Stomach (tissue), 9 donors: ENCODE data around the gene ACYP2. TPM values are rescaled to one million over a fixed set of nuclear protein-coding genes. Genes with fewer than 3 reads are reported as not detected.

Experiments
- DNase-seq, 2 donors: peaks; one replicate each; pipeline versions ENCODE4 v3.0.0 to v3.0.0-alpha.2; 2013 to 2019
- H3K27ac ChIP-seq, 5 donors: fragments of 200-600 bp in 4 of 5; sonication (generic) in 4 of 5; one replicate each; pipeline ENCODE4 v1.5.1; 2013 to 2019; ENCODE audit warnings: mild to moderate bottlenecking in 1 of 5, moderate library complexity in 1 of 5
- H3K27me3 ChIP-seq, 3 donors: fragments of 200-600 bp; sonication (generic); one replicate each; pipeline ENCODE4 v1.5.1; 2017 to 2019; ENCODE audit warnings: mixed run types in 1 of 3
- H3K36me3 ChIP-seq, 4 donors: fragments of 200-600 bp; sonication (generic); 1 replicate in 3 of 4; 2 replicates in 1 of 4; pipeline ENCODE4 v1.5.1; 2016 to 2019
- H3K4me1 ChIP-seq, 4 donors: fragments of 200-600 bp; sonication (generic); one replicate each; pipeline ENCODE4 v1.5.1; 2016 to 2019
- H3K4me3 ChIP-seq, 4 donors: fragments of 200-600 bp; sonication (generic) in 3 of 4; one replicate each; pipeline ENCODE4 v1.5.1; 2016 to 2019; ENCODE audit warnings: mild to moderate bottlenecking in 1 of 4
- H3K9me3 ChIP-seq, 4 donors: fragments of 200-600 bp; sonication (generic); one replicate each; pipeline ENCODE4 v1.5.1; 2016 to 2019
- EP300 ChIP-seq: sonication (generic); formaldehyde crosslinking; IDR thresholded peaks from one replicate; pipeline ENCODE4 v1.6.1; 2017; ENCODE audit warnings: antibody characterized with exemption
- POLR2A ChIP-seq, 4 donors: fragments of 450-650 bp; IDR thresholded peaks; one replicate each; pipeline ENCODE4 v1.6.1; 2016; ENCODE audit warnings: antibody characterized with exemption in 4 of 4, control low read depth in 2 of 4, mild to moderate bottlenecking in 1 of 4, moderate library complexity in 1 of 4
- POLR2AphosphoS5 ChIP-seq, 3 donors: sonication (generic); formaldehyde crosslinking; IDR thresholded peaks; one replicate each; pipeline ENCODE4 v1.6.1; 2016; ENCODE audit warnings: antibody characterized with exemption in 3 of 3
- WGBS, 5 donors: extraction: QIAGEN DNeasy Blood & Tissue Kit in 3 of 5; methylation state at CpG; one replicate each; pipeline versions ENCODE4 v1.1.5 to v1.1.7; 2013 to 2018; 5-methylcytosine and 5-hydroxymethylcytosine counted together
- intact Hi-C: fragments of 100-400 bp; cut with DNase I; formaldehyde crosslinking; loops from one replicate; pipeline ENCODE4 v1.15.1; 2023; ENCODE audit warnings: low total_unique reads
- polyA plus RNA-seq, 3 donors: library from polyadenylated mRNA; stranded (reverse); fragments of 200-250 nt; gene quantifications; one replicate each; pipeline ENCODE4 v1.2.3, GENCODE V29; 2013
- total RNA-seq, 5 donors: library from RNA; depleted of rRNA; stranded (reverse); fragments of >200 nt; gene quantifications; one replicate each; pipeline versions ENCODE4 v1.1.0 to v1.2.3, GENCODE V29; 2014 to 2016
- TF ChIP-seq, protein P1 (sequence below), 7 experiments: fragments of 450-650 bp in 4 of 7; fragments of 200-600 bp in 3 of 7; sonication (generic) in 3 of 7; IDR thresholded peaks; one replicate each; pipeline ENCODE4 v1.5.1; 2016 to 2019; ENCODE audit warnings: antibody characterized with exemption in 7 of 7, control low read depth in 2 of 7, mild to moderate bottlenecking in 1 of 7
- donor health status: healthy with polysubstance abuse.
- donor health status: Bipolar disorder and iron deficiency.
- donor health status: healthy.

Gene ACYP2
- total and polyA plus RNA-seq, 8 donors = 4.3 to 42.0 (median 21.7) TPM

DNA sequence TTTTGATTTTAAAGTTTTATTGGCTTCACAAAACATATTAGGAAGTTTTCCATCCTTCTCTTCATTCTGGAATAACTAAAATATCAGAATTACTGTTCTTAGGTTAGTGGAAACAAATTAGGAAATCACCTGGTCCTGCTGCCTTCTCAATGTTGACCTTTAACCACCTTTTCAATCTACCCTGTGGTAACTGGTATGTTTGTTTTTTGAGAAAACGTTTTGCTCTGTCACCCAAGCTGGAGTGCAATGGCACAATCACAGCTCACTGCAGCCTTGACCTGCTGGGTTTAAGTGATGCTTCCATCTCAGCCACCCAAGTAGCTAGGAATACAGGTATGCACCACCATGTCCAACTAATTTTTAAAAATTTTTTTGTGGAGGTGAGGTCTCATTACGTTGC is 28.4 kb downstream of the ACYP2 start:
- intact Hi-C loops = no loop called here
- DNase-seq = no peak
- 59 to 72% (median 66%) methylated on average over 2 of the region's 2 CpGs for WGBS, 5 donors
- H3K27ac ChIP-seq = no peak overlapping the region
- H3K36me3 ChIP-seq = peaks cover 0 to 16% (median 5%) of the 10 kb centered on the region in 4 donors
- no peaks in the 10 kb centered on the region for H3K9me3 ChIP-seq
- H3K27me3 ChIP-seq = no peaks in the 10 kb centered on the region
- TF ChIP-seq POLR2A (IDR thresholded peaks at IDR 0.05) (no peak), POLR2AphosphoS5 (IDR thresholded peaks at IDR 0.05) (no peak)
- no peaks in the 10 kb centered on the region for H3K4me1 ChIP-seq
- H3K4me3 ChIP-seq = no peak overlapping the region

DNA sequence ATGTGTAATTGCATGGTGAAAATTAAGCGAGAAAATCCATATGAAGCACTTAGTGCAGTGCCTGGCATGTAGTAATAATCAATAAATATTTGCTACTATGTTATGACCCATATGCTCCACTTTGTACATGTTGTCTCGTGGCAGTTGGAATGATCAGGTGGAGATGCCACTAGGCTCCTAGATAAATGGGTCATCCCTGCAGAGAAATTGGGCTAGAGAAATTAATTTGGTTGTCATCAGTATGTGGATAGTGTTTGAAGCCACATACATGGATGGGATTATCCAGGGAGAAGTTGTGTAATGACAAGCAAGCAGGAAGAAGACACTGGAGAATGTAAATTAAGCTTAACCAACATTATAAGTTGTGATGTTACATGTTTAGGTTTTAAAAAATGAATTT is 33.0 kb downstream of the ACYP2 start:
- H3K36me3 ChIP-seq = peaks cover 0 to 9% (median 1%) of the 10 kb centered on the region in 4 donors
- TF ChIP-seq POLR2AphosphoS5 (IDR thresholded peaks at IDR 0.05) = no peak
- TF ChIP-seq, protein P1, sequence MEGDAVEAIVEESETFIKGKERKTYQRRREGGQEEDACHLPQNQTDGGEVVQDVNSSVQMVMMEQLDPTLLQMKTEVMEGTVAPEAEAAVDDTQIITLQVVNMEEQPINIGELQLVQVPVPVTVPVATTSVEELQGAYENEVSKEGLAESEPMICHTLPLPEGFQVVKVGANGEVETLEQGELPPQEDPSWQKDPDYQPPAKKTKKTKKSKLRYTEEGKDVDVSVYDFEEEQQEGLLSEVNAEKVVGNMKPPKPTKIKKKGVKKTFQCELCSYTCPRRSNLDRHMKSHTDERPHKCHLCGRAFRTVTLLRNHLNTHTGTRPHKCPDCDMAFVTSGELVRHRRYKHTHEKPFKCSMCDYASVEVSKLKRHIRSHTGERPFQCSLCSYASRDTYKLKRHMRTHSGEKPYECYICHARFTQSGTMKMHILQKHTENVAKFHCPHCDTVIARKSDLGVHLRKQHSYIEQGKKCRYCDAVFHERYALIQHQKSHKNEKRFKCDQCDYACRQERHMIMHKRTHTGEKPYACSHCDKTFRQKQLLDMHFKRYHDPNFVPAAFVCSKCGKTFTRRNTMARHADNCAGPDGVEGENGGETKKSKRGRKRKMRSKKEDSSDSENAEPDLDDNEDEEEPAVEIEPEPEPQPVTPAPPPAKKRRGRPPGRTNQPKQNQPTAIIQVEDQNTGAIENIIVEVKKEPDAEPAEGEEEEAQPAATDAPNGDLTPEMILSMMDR (IDR thresholded peaks at IDR 0.05) = no peak
- no peak for TF ChIP-seq POLR2A (IDR thresholded peaks at IDR 0.05)
- no peak for TF ChIP-seq EP300
- H3K4me3 ChIP-seq = no peak overlapping the region
- H3K9me3 ChIP-seq = no peaks in the 10 kb centered on the region
- 93 to 97% (median 95%) methylated on average over 2 of the region's 2 CpGs for WGBS, 5 donors
- no peaks in the 10 kb centered on the region for H3K4me1 ChIP-seq
- H3K27me3 ChIP-seq = no peaks in the 10 kb centered on the region
- no peak for DNase-seq
- intact Hi-C loops = no loop called here
- H3K27ac ChIP-seq = no peak overlapping the region

DNA sequence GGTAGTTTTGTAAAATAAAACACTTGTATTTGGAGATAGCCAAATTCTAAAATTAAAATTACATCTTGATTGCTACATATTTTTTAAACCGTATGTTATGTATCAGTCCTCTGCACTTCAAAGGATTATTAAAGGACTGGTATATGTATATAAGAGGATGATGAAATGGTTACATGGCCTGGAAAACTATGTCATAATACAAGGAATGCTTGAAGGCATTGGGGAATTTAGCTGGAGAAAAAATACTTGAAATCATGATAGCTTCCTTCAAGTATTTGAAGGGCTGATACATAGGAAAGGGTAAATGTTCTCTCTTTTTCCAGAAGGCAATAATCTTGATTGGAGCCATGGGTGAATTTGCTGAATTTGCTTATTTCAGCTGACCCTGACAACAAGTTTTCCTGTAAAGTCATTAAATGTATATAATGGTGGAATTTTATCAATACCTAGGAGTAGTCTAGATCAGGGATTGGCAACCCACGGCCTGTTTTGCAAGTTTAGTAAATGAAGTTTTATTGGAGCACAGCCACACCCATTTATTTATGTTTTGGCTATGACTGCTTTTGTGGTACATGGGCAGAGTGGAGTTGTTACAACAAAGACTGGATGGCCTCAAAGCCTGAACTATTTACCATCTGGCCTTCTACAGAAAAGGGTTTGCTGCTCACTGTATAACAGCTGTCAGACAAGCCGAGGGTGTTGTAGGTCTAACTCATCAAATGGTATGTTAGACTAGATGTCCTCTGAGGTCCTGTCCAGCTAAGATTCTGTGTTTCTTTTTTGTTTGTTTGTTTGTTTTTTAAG is 34.4 kb downstream of the ACYP2 start:
- 74 to 80% (median 78%) methylated on average over 3 of the region's 3 CpGs for WGBS, 5 donors
- TF ChIP-seq EP300 = no peak
- TF ChIP-seq, protein P1 (IDR thresholded peaks at IDR 0.05) = no peak
- no peak for TF ChIP-seq POLR2AphosphoS5 (IDR thresholded peaks at IDR 0.05)
- TF ChIP-seq POLR2A (IDR thresholded peaks at IDR 0.05) = no peak

DNA sequence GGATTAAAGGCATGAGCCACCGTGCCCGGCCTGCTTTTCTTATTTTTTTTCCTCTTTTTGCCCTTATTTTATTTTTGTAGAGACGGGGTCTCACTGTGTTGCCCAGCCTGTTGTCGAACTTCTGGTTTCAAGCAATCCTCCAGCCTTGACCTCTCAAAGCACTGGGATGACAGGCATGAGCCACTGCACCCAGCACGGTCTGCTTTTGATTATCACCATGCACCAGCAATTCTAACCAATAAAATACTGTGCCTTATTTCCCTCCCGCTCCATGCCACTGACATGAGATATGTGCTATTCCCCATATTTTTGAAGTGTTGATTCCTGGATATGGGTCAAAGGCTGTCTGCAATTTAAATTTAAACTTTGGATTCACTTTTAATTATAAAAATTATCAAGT is 42.9 kb downstream of the ACYP2 start:
- no peak for DNase-seq
- H3K9me3 ChIP-seq = peaks cover 0 to 5% (median 0%) of the 10 kb centered on the region in 4 donors
- H3K4me3 ChIP-seq = no peak overlapping the region
- intact Hi-C loops = no loop called here
- no peak overlapping the region for H3K27ac ChIP-seq
- TF ChIP-seq, protein P1 (IDR thresholded peaks at IDR 0.05) = no peak
- TF ChIP-seq POLR2A (IDR thresholded peaks at IDR 0.05) (no peak), POLR2AphosphoS5 (IDR thresholded peaks at IDR 0.05) (no peak), EP300 (no peak)
- H3K4me1 ChIP-seq = no peaks in the 10 kb centered on the region
- H3K27me3 ChIP-seq = no peaks in the 10 kb centered on the region
- peaks cover 0 to 14% (median 0%) of the 10 kb centered on the region in 4 donors for H3K36me3 ChIP-seq
- 95 to 96% (median 96%) methylated on average over 6 of the region's 6 CpGs for WGBS, 5 donors

More for the DNA sequence above, 34.4 kb downstream of the ACYP2 start:
- no peak for DNase-seq
- H3K27me3 ChIP-seq = no peaks in the 10 kb centered on the region
- H3K4me3 ChIP-seq = no peak overlapping the region
- no peaks in the 10 kb centered on the region for H3K9me3 ChIP-seq
- no peaks in the 10 kb centered on the region for H3K4me1 ChIP-seq
- intact Hi-C loops = no loop called here
- H3K27ac ChIP-seq = no peak overlapping the region
- peaks cover 0 to 13% (median 1%) of the 10 kb centered on the region in 4 donors for H3K36me3 ChIP-seq
